Inferior parietal cortex (tissue), 1 donor: ENCODE data around the gene CFDP1.

ENCODE experiments used
- DNase-seq: peaks from one replicate; pipeline ENCODE4 v3.0.0-alpha.2; 2016; ENCODE audit errors: extremely low spot score

The CFDP1 gene

DNA sequence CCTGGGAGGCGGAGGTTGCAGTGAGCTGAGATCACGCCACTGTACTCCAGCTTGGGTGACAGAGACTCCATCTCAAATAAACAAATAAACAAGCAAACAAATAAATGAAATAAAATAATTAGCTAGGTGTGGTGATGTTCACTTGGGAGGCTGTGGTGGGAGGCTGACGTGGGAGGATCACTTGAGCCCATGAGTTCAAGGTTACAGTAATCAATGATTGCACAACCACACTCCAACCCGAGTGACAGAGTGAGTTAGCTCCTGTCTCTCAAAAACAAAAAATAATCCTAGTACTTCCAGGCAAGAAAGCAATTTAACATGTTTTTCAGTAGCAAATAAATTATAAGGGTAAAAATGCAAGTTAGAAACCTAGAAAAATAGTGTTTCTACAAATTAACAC lies 26.4 kb downstream of the CFDP1 start:
- DNase-seq = no peak

DNA sequence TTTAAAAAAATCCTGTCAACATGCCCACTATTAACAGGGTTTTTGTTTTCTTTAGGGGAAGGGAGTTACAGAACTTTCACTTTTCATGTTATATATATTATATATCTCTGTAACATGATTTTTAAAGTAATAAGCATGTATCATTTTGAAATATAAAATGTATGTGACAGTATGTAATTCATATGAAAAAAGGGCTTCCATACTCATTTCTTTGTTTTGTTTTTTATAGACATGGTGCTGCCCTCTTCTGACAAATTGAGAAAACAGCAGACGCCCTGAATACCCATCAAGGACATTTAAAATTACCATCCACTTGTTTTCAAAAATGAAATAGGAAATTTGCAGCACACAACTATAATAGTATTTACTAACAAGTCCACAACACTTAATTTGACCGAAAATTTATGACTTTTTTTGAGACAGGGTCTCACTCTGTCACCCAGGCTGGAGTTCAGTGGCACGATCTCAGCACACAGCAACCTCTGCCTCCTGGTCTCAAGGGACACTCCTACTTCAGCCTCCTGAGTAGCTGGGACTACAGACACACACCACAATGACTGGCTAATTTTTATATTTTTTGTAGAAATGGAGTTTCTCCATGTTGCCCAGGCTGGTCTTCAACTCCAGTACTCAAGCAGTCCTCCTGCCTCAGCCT lies 30.4 kb downstream of the CFDP1 start:
- peak; percentile 60 for DNase-seq

DNA sequence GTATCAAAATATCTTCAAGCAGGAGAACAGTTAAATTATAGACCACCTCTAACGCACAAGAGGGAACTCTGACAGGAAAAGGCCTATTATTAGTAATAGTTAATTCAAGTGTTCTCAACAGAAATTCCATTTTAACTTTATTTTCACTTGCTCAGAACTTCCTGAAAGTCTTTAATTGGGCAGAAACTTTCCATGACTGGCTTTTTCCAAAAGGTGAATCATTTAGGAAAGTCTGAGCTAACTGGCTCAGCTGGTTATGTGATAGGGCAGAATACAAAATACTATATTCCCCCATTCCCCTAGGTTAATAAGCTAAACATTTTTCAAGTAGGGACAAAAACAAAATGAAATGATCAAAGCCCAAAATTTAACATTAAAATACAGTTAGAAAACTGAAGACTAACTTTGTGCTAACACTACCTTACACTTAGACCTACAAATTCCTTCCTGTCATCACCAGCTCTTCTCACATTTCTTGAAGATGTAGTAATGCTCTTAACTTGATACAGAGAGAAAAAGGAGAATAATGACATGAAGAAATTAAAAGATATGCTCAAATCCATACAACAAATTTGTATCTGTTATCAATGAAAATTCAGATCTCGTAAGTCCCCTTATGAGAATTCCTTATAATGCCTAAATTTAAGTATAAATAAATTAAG lies 31.0 kb downstream of the CFDP1 start:
- DNase-seq = no peak

DNA sequence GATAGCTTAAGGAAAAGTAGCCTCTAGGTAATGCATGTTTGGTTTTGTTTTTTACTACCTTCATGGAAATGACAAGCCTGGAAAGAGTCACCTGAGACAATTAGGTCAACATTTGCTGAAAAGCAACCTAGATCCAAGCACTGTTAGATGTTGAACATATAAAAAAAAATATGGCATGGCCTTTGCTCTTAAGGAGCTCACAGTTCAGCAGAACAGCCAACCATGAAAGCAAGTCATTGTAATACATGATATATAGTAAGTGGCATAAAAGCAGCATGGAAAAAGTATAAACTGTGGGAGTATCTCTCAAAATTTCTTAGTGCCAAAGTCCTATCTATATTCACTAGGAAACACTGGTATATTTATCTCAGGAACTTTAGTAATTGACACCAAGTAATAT lies 31.6 kb downstream of the CFDP1 start:
- no peak for DNase-seq

DNA sequence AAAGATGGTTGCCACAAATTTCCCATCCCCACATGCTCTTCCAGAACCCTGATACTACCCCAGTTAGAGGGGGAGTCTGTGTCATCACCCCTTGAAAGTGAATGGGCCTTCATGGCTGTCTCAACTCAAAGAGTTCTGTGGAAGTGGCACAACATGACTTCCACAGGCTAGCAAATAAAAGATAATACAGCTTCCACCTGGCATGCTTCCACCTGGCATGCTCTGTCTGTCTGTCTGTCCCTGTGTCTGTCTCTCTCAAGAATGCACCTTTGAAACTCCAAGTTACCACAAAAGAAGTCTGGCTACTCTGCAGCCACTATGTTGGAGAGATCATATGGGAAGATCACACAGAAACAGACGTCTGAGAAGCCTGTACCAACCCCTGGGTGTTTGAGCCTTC lies 35.0 kb downstream of the CFDP1 start:
- no peak for DNase-seq

DNA sequence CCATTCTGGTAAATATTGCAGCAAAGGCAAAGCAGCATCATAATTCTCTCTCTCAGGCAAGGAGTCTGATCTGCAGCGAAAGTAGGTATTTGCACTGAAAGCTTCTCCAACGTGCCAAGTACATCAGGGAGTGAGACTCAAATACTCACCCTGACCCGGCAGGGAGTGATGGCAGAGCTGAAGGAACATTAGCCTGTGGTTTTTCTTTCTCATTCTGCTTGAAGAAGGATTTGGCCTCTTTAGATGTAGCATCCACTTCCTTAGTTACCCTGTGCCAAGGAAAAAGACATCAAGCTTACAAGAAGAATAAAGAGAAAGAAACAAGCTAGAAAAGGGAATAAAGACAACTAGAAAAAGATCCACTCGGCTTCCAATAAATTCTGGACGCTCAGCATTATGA lies 38.4 kb downstream of the CFDP1 start:
- DNase-seq = no peak

DNA sequence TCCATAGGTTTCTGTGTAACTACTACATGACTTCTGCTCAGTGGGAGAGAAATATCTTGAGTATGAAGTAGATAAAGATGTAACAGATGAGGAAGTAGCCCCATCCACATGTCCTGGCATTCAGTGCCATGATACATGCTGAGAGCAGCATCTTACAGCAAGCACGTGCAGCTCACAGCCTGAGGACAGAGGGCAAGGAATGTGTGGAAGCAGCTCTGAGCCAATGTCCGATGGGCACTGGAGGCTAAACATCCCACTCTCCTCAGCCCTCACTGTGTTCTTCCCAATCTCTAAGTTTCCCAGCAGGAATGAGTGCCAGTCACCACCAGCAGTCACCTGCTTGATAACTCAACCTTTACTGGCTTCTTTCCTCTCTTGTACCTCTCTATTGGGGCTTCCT lies 40.4 kb downstream of the CFDP1 start:
- no peak for DNase-seq

DNA sequence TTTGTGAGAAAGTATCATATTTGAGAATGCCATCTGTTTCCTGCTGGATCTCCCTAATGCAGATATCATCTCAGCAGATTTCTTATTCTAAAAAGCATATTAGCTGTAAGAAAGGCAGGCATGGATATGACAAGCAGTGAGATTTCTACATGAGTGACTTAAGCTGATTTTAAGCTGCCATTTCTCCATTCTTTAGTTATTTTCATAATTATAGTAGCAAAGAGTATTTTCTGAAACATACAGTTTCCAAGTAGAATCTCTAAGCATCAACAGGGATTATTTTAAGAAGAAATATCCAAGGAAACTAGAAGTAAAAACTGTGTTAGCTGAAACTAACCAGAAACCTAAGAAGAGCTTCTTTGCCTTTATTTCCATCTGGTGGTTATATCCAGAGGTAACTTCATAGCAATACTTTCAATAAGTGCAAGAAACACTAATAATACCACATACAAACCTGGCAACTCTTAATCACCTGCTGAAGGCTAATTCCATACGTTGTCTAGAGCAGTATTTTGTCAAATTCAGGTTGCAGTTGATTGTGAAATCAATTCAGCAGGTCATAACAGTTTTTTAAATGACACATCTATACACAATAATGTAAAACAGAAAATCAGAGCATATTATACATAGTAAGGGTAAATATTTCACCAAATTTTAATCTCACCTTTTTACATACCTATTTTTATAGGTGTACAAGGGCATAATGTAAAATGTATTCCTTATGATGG lies 42.2 kb downstream of the CFDP1 start:
- no peak for DNase-seq

DNA sequence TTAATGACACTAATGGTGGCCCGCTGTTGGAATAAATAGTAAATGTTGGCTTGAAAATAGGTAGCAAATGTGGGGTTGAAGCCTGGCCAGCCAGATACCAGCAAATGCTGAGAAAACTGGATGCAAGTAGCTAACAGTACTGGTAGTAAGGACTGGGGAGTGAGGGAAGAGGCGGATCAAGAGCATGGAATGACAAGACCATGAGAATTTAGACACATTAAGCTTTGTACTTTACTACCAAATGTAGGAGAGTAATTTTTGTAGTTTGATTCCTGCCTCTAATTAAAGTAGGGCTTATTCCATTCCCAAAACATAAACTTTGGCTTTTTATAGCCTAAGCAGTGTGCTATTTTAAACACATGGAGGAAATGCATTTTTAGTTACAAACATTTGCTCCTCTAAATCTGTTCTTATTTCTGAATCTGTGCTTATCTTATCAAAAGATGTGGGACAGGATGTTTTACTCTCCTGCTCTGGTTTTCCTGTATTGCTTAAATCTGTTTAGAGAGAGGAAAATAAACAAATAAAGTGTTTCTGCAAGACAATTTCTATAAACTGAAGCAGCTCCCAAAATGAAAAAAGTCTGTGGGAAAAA lies 44.1 kb downstream of the CFDP1 start:
- no peak for DNase-seq

DNA sequence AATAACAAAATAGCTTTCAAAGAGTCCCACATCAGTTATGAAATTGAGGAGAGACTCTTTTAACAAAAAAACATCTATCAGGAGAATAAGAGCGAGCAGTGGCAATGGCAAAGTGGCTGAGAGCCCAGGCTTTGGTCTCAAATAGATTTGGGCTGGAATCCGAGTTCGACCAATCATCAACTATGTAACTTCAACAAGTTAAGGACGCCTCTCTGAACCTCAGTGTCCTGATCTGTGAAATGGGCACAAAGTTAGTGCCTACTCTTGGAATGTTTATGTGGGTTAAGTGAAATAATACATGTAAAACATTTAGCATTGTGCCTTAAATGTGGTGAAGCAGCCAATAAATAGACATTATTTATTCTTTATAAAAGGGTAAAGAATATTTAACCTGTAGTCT lies 45.4 kb downstream of the CFDP1 start:
- no peak for DNase-seq

DNA sequence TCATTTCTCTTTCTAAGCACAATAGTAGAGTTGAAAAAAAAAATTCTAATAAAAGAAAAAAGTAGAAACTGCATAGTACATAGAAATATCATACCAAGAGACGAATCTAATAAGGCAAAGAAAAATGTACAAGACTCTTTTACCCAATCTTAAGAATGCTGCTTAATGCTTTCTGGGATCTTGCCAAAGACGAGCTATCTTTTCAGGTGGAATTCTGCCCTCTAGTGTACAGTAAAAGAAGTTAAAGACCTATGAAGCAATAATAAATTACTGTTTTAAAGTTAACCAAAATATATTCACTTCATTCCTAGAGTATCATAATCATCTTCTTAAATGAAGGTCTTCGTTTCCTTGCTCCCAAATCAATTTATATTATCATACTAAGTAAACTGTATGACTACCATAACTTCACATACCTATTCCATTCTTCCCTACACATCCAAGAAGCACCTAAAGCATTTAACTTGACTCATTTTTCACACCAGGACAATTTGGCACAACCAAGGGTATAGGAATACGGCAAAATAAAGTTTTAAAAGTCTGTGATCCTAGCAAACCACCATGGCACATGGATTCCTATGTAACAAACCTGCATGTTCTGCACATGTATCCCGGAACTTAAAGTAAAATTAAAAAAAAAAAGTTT lies 47.7 kb downstream of the CFDP1 start:
- peak; percentile 84 for DNase-seq

DNA sequence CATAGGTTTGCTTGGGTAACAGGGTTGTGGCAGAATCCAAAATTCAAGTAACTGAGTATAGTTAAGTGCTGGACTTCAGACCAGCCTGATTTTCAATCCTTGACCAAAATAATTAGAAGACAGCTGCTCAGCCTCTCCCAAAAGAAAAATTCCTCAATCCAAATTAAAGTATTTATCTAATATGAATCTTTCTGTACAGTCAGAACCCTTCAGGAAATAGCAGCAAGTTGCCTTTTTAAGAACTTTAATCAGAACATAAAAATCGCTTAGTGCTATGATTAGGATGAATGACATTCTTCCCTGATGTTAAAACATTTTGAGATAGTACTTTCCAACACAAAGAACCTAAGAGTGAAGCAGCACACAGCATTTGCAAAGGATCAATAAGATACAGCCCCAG lies 50.2 kb downstream of the CFDP1 start:
- no peak for DNase-seq

DNA sequence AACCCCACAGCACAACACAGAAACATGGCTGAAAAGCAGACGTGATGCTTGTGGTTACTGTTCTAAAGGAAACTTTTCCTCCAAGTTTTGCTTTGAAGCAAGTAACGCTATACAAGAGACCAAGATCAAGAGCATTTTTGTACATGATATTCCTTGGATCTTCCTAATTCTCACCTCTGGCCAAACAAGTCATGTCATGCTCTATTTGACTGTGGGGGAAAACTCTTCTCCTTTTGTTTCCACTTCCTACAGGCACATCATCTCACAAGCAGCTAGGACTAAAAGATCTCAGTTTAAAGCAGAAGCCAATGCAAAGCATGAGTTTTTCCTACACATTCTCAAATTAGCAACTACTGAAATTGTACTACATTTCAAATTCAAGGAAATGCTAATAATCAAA lies 50.7 kb downstream of the CFDP1 start:
- no peak for DNase-seq

DNA sequence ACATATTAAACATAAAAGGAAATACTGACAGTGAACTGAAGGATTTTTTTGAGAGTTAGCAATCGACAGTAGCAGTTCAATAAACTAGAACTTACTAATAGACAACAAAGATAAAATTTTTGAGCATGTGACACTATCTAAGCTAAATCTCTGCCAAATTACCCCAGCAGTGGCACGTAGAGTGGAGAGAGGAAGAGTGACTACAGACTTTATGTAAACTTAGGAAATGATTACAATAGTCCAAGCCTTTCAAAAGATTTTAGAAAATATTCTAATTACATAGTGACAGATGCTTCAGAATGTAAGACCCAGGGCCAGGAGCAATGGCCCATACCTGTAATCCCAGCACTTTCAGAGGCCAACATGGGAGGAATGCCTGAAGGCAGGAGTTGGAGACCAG lies 52.4 kb downstream of the CFDP1 start:
- DNase-seq = no peak

DNA sequence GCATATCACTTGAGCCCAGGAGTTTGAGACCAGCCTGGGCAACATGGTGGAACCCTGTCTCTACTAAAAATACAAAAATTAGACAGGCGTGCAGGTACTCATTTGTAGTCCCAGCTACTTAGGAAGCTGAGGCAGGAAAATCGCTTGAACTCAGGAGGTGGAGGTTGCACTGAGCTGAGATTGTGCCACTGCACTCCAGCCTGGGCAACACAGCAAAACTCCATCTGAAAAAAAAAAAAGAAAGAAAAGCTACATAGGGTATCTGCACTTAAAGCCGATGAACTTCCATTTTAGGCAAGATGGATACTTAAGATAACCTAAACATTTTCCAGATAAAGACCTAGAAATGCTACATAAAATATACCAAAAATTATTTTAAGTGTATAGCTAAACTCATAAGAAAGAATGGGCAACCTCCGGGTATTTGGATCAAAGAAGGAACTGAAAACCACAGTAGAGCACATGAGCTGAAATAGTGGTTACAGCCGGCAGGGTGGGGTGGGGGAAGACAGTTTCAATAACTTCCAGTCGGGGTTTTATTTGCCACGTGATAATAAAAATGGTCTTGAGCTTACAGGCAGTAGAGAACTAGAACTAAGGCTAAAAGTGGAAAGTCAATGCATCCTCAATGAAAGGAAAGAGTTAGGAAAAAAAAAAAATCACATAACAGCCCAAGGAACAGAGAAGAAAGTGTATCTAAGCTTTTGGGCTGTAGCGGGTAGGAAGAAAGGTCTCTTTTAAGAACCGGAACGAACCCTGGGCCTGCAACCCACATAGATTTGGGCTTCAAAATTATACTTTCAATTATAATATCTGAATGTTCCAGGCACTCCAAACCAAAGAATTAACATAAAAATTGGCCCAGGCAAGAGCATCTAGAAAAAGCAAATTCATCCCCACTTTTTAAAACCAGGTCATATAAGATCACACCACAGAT lies 53.1 kb downstream of the CFDP1 start:
- DNase-seq = no peak

DNA sequence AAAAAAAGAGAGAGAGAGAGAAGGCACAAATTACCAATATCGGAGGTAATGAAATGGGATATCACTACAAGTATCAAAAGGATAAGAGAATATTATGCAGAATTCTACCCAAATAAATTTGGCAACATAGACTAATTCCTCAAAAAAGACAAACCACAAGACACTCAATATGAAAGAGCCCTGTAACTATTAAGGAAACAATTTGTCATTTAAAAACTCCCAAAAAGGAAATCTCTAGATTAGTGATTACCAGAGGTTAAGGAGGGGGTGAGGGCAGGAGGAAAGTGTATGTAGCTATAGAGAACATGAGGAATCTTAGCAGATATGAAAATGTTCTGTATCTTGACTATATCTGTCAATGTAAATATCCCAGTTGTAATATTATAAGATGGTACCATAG lies 54.0 kb downstream of the CFDP1 start:
- no peak for DNase-seq

DNA sequence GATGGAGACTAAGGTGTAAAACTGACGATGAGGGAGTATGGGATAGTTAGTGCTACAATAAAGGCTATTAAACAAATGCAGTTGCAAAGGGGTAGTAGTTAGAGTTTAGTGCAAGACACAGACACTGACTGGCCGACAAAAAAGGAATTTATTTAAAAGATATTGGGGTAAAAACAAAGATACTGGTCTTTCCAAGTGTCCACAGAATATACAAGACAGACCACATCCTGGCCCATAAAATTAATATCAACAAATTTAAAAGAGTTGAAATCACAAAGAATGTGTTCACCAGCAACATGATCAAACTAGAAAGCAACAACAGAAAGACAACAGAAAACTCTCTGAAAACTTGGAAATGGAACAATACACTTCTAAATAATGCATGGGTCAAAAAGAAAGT lies 54.7 kb downstream of the CFDP1 start:
- DNase-seq = no peak

DNA sequence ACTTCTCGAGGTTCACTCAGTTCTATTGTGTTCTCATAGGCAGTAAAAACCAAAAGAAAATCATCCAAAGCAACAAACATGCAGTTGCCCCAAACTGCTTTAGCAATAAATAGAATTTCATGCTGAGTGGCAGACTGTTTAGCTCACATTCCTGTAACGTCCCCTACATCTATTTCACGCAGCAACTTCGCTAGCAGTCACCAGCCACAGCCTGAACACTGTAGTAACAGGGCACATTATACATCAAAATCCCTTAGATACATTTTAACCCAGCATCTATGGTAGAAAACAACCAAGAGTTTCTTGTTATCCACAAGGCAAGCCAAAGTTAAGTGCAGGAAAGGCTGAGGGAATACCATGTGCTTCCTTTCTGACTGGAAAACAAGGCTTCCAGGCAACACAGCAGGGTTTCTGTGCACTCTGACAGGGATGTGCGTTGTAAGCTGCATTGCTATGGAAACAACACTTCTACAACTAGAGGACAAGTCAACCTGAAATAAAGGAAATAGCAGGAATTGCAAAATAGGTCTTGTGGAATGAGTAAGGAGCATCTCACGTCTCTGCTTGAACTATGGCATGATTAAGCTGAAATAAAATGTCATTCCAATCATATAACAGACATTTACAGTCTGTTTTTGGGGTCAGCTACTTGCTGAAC lies 55.4 kb downstream of the CFDP1 start:
- DNase-seq = no peak

DNA sequence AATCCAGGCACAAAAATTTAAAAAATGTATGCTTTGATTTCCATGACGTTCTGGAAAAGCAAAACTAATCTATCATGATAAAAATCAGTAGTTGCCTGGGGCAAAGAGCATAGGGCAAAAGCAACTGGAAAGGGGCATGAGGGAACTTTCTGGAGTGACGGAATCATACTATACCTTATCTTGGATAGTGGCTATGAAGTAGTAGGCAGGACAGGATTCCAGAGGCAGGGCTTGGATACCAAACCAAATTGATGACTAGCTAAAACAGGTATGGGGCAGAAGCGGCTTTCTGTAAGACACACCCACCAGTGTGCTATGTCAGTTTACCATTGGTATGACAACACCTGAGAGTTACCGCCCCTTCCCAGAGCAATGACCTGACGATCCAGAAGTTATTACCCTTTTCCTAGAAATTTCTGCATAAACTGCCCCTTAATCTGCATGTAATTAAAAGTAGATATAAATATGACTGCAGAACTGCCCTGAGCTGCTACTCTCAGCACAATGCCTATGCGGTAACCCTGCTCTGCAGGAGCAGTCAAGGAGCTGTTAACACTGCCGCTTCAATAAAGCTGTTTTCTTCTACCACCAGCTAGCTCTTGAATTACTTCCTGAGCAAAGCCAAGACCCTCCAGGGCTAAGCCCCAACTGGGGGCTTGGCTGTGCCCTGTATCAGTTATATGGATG lies 56.7 kb downstream of the CFDP1 start:
- DNase-seq = no peak

DNA sequence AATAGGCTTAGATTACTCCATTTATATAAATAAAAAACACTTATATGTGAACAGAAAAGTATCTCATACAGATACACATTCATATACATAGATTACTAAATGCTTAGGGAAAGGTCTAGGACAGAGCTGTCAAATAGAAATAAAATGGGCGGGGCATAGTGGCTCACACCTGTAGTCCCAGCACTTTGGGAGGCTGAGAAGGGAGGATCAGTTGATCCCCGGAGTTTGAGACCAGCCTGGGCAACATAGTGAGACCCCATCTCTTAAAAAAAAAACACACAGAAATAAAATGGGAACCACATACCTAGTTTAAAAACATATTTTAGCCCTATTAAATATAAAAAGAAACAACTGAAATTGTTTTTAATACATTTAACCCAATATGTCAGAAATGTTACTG lies 58.9 kb downstream of the CFDP1 start:
- no peak for DNase-seq
